Lower leg skin (tissue), 3 donors: Measurements from ENCODE around the gene FAM163A.

Experiments used
- CTCF ChIP-seq, 3 donors: fragments of 450-650 bp; IDR thresholded peaks; one replicate each; pipeline ENCODE4 v1.5.1; 2016; ENCODE audit warnings: antibody characterized with exemption in 3 of 3, mild to moderate bottlenecking in 3 of 3, moderate library complexity in 2 of 3
- POLR2A ChIP-seq, 2 donors: fragments of 450-650 bp; IDR thresholded peaks; one replicate each; pipeline ENCODE4 v1.6.1; 2016 to 2017; ENCODE audit warnings: antibody characterized with exemption in 2 of 2, mild to moderate bottlenecking in 1 of 2, moderate library complexity in 1 of 2

- TF ChIP-seq CTCF (IDR thresholded peaks at IDR 0.05) = no peak
- no peak for TF ChIP-seq POLR2A (IDR thresholded peaks at IDR 0.05)
These were observed 38.9 kb downstream of the FAM163A start for GRCh38 chr1:179781962-179782361.
